Thyroid gland (tissue), 4 donors: ENCODE data around the gene AKT2.

ENCODE experiments used
- CTCF ChIP-seq, 6 experiments: fragments of 200-600 bp in 3 of 6; fragments of 450-650 bp in 3 of 6; sonication (generic) in 3 of 6; IDR thresholded peaks; one replicate each; pipeline ENCODE4 v1.5.1; 2016 to 2019; ENCODE audit warnings: antibody characterized with exemption in 6 of 6, mild to moderate bottlenecking in 2 of 6, inconsistent platforms in 1 of 6, moderate library complexity in 1 of 6
- POLR2A ChIP-seq, 2 donors: fragments of 450-650 bp; IDR thresholded peaks; one replicate each; pipeline ENCODE4 v1.6.1; 2017; ENCODE audit warnings: antibody characterized with exemption in 2 of 2, mild to moderate bottlenecking in 2 of 2, moderate library complexity in 1 of 2

- TF ChIP-seq CTCF (IDR thresholded peaks at IDR 0.05) (no peak), POLR2A (IDR thresholded peaks at IDR 0.05) (no peak)
Observed at GRCh38 chr19:40284251-40284500, 969 bp downstream of the AKT2 start.
